Measurements from ENCODE around the gene PDE7B.
"Not testable (repeated sequence)": the region's sequence is repeated elsewhere in the genome, so short reads cannot be mapped to it uniquely, and the experiment has no call there.

Gene PDE7B

GRCh38 chr6:136175873-136176272, 324.4 kb downstream of the PDE7B start:
- no peak for DNase-seq (ENCODE audit: low read depth in 1 of 2, low spot score in 1 of 2)

GRCh38 chr6:136178749-136179148, 327.2 kb downstream of the PDE7B start:
- DNase-seq (ENCODE audit: low read depth in 1 of 2, low spot score in 1 of 2): no peak

DNA sequence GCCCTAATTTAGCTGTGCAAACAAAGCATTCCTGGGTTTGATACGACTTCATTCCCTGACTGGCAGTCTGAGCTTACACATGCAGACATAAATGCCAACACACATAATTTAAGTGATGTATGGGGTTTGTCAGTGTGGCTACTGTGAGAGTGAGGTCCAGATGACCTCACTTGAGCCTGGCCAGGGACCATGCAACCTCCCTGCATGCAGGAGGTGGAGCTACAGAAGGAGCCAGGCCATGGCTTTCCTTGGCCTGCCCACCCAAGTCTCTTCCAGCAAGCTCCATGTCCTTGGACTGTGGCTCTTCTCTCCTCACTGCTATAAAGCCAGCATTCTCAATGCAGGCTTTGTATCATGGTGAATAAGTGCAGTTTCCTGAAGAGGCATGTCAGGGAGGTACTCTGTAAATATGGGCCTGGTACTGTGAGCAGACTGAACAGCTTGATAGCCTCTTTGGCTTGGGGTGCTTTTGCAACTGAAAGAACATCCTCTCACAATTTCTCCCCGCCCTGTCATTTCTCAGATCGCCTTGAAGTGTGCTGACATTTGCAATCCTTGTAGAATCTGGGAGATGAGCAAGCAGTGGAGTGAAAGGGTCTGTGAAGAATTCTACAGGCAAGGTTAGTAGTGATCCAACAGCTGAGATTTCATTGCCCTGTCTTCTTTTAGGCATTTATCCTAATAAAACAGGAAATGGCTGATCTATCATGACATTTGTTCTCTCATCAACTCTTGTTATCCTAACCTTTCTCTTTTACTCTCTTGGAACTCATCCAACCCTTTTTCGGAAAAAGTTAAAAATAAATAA, 329.4 kb downstream of the PDE7B start:
- no peak for DNase-seq (ENCODE audit: low read depth in 1 of 2, low spot score in 1 of 2)

DNA sequence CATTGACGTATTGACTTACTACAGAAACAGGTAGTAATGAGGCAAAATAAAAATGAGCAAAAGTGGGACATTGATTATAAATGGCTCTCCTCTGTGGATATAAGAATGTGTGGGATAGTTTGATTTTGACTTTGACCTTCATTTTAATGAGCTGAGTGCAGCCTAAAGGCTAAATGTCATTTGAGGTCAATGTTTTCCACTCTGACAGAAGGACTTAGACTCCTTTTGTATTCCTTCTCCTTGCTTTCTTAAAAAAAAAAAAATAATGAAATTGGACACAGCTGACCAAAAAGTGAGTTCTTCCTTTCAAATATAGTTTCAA, 330.0 kb downstream of the PDE7B start:
- DNase-seq (ENCODE audit: low read depth in 1 of 2, low spot score in 1 of 2): no peak

DNA sequence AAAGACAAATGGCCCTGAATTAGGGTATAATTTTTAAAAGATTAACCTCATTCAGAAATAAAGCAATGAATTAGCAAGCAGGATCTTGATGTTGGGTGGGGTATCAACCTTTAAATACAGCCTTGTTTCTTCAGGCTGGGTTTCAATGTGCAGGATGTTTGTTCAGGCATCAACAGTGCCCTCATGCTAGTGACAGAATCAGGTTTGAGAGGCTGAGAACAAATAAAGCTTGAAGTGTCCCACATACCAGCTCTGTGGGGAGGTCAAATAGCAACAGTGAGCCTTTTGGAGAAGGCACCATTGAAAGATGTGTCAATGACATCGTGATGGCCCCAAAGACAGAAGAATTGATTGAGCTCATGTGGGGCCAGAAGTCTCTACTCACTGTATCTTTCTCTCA, 330.4 kb downstream of the PDE7B start:
- no peak for DNase-seq (ENCODE audit: low read depth in 1 of 2, low spot score in 1 of 2)

DNA sequence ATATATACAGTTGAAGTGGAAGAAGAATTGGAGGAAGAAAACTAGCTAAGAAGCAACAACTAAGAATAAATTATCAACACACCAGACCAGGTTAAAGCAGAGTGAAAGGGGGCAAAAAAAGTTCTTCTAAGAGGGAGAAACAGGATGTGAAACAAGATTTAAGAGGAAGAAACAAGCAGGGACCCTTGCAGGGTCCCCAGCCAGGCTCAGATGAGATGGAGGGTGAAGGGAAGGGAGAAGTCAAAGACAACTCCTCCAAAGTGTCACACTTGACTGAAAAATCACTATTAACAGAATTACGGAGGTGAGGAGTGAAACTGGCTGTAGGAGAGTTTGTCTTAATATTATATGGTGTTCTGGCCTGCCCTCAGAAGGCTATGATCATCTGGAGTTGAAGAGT, 333.2 kb downstream of the PDE7B start:
- no peak for DNase-seq (ENCODE audit: low read depth in 1 of 2, low spot score in 1 of 2)

GRCh38 chr6:136186363-136186762, 334.9 kb downstream of the PDE7B start:
- no peak for DNase-seq (ENCODE audit: low read depth in 1 of 2, low spot score in 1 of 2)

DNA sequence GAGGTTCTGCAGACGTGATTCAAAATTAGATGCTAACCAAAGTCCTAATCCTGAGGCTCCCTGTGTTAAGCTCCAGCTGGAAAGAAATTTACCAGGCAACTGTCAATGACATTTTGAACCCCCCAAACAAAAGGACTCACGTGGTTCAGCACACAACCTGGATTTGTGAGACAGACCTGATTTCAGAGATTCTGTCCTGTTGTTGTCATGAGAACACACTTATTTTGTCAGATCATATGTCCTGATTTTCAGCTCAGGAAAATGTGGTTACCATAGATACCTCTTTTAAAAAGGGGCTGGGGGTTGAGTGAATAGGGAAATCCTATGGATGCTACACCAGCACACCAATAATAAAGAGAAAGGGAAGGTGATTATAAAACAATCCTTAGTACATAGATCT, 337.0 kb downstream of the PDE7B start:
- DNase-seq (ENCODE audit: low read depth in 1 of 2, low spot score in 1 of 2): no peak

GRCh38 chr6:136189104-136189503, 337.6 kb downstream of the PDE7B start:
- DNase-seq (ENCODE audit: low read depth in 1 of 2, low spot score in 1 of 2): no peak

GRCh38 chr6:136191606-136192312, 340.3 kb downstream of the PDE7B start:
- DNase-seq (ENCODE audit: low read depth in 1 of 2, low spot score in 1 of 2): no peak

- no peak for DNase-seq (ENCODE audit: low read depth in 1 of 2, low spot score in 1 of 2)
These were observed 341.4 kb downstream of the PDE7B start for GRCh38 chr6:136192902-136193301.

DNA sequence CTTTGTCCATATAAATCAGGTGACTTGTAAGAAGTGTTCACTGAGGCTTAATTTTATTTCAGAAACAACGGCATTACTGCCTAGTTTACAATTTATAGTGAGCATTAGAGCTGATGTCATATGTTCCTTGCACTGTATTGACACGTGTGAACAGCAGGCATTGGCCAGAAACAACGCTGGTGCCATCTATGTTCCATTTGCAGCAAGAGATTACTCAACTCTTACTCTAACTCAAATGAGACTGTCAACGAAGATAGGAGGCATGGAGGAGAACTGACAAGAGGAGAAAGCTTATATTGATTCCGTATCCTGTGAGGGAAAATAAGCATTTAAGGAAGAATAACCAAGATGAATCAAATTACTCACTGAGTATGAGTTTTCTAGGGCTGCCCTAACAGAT, 350.2 kb downstream of the PDE7B start:
- no peak for DNase-seq (ENCODE audit: low read depth in 1 of 2, low spot score in 1 of 2)

DNA sequence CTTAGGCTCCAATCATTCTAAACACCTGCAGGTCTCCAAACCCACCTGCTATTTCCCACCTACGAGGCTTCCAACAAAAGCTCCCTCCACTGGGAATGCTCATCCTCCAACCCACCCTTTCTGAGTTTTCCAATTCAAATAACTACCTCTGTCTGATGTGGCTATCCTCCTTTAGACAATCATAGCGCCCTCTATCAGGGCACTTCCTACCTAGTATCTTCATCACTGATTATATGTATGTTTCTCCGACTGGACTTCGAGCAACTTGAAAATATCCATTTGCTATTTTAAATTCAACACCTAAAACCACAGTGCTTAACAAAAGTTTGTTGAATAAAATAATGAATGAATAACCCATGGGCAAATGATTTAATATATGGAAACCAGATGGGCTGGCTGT, 357.3 kb downstream of the PDE7B start:
- no peak for DNase-seq (ENCODE audit: low read depth in 1 of 2, low spot score in 1 of 2)

GRCh38 chr6:136209496-136209895, 358.0 kb downstream of the PDE7B start:
- no peak for DNase-seq (ENCODE audit: low read depth in 1 of 2, low spot score in 1 of 2)

DNA sequence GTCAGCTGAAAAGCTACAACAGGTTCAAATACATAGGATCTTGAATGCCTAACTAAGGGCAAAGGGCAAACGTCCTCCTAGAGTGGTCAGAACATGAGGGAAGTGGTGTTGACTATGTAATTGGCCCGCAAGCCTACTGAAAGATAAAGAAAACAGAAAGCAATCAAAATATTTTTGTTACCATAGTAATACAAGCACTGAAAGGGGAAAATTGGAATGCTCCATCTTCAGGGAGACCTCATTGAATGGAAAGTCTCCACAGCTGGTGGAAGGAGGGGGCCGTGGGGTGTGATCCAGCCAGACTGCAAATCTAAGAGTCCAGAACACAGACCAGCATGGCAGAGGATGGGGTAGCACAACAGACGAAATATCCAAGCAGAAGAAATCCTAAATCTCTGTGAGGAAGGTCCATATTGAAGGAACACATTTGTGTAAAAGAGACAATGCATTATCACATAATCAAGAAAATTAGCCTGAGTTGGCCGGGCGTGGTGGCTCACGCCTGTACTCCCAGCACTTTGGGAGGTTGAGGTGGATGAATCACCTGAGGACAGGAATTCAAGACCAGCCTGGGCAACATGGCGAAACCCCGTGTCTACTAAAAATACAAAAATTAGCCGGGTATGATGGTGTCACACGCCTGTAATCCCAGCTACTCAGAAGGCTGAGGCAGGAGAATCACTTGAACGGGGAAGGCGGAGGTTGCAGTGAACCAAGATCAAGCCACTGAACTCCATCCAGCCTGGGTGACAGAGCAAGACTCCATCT, 359.1 kb downstream of the PDE7B start:
- DNase-seq (ENCODE audit: low read depth in 1 of 2, low spot score in 1 of 2): no peak

DNA sequence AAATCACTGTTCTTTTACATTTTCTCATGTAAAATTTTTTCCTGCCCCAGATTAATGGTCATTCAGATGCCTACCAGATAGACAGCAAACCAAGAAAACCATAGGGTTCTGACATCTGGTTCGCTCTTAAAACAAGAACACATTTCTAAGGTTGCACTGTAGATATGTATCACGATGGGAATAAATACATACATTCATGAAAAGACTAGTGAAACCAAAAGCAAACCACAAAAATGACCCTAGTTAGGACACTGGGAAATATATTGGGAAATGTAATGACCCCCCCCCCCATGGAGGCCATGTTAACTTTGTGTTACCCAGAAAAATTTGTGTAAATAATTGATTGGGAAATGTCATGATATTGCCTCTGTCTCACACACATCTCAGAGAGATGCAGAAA, 361.1 kb downstream of the PDE7B start:
- DNase-seq (ENCODE audit: low read depth in 1 of 2, low spot score in 1 of 2): no peak

GRCh38 chr6:136213012-136213539, 361.6 kb downstream of the PDE7B start:
- no peak for DNase-seq (ENCODE audit: low read depth in 1 of 2, low spot score in 1 of 2)

DNA sequence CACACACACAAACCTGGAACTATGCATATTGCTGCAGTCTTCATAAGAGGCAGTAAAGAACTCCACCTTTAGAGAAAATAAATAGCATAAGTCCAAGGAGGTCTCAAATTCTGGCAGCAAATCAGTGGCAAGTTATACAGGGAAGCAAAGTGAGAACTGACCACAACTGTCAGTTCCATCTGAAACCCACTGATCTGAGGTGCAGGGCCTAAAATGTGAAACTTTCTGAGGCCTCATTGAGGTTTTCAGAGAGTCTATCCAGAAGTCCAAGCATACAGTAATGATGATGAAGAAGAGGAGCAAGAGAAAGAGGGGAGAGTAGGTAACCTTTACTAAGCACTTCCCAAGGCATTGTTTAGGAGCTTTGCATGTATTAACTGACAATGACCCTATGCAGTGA, 362.4 kb downstream of the PDE7B start:
- DNase-seq (ENCODE audit: low read depth in 1 of 2, low spot score in 1 of 2): no peak

DNA sequence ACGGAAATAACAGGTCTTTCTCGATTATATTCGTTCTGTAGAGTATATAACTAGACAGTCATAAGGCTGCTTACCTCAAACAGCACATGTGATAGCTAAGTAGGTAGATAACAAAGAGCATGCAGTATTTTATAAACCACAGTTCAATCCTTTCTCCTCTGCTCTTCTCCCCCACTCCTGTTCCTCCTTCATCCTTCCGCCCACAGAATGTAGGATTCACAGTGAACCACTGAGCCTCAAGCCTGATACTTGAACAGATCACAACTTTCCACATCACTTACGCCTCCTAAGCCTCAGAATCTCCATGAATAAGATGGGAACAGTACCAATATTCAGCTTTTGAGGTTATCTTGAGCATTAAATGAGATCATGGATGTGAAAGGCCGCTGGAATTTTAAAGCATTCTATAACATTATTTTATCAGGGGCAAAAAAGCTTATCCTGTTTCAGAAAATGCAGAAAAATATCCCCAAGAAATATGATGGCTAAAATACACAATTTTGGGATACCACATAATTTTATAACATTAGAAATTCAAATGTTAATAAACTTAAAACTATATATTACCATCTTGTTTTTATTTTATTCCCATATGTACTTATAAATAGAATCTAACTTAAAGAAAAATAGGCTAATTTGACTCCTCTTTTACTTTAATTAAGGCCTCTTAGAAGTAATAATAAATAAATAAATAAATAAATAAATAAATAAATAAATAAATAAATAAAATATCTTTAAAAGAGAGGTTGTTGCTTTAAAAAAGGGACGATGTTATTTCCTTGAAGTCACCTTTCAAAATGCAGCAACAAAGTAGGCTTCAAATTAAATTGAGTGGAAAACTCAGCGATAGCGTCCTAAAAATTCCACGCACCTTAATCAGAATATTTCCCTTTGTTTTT, 365.3 kb downstream of the PDE7B start:
- DNase-seq (ENCODE audit: low read depth in 1 of 2, low spot score in 1 of 2): no peak

GRCh38 chr6:136224974-136225373, 373.5 kb downstream of the PDE7B start:
- not testable (repeated sequence) for DNase-seq (ENCODE audit: low read depth in 1 of 2, low spot score in 1 of 2)

- no peak for DNase-seq (ENCODE audit: low read depth in 1 of 2, low spot score in 1 of 2)
These were observed 374.0 kb downstream of the PDE7B start for GRCh38 chr6:136225496-136225895.

All from activated T-helper 1 cell treated with anti-CD3 and anti-CD28 coated beads, Interleukin-2, amount 50 U/mL, for 16 hours (primary cell).